ENCODE data around the gene SLC47A2.

DNA sequence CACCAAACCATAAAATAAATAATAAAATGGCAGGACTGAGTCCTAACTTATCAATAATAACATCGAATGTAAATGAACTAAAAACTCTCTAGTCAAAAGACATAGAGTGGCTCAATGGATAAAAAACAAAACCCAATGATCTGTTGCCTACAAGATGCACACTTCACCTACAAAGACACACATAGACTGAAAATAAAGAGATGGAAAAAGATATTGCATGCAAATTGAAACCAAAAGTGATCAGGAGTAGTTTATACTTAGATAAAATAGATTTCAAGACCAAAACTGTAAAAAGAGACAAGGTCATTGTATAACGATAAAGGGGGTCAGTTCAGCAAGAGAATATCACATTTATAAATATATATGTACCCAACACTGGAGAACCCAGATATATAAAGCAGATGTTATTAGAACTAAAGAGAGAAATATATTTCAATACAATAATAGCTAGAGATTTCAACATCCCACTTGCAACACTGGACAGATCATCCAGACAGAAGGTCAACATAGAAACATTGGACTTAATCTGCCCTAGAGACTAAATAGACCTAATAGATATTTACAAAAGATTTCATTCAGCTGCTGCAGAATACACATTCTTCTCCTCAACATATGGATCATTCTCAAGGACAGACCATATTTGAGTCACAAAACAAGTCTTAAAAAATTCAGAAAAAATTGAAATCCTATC lies 29.8 kb downstream of the SLC47A2 start:
- TF ChIP-seq EP300 (IDR thresholded peaks at IDR 0.05; ENCODE audit: borderline replicate concordance) (no peak), YY1 (IDR thresholded peaks at IDR 0.05; ENCODE audit: low read depth) (no peak), CREB1 (IDR thresholded peaks at IDR 0.05; ENCODE audit: low read depth) (no peak), NFIC (IDR thresholded peaks at IDR 0.05) (no peak)
- TF ChIP-seq, protein P1, sequence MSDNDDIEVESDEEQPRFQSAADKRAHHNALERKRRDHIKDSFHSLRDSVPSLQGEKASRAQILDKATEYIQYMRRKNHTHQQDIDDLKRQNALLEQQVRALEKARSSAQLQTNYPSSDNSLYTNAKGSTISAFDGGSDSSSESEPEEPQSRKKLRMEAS (IDR thresholded peaks at IDR 0.05): no peak
- TF ChIP-seq, protein P2, sequence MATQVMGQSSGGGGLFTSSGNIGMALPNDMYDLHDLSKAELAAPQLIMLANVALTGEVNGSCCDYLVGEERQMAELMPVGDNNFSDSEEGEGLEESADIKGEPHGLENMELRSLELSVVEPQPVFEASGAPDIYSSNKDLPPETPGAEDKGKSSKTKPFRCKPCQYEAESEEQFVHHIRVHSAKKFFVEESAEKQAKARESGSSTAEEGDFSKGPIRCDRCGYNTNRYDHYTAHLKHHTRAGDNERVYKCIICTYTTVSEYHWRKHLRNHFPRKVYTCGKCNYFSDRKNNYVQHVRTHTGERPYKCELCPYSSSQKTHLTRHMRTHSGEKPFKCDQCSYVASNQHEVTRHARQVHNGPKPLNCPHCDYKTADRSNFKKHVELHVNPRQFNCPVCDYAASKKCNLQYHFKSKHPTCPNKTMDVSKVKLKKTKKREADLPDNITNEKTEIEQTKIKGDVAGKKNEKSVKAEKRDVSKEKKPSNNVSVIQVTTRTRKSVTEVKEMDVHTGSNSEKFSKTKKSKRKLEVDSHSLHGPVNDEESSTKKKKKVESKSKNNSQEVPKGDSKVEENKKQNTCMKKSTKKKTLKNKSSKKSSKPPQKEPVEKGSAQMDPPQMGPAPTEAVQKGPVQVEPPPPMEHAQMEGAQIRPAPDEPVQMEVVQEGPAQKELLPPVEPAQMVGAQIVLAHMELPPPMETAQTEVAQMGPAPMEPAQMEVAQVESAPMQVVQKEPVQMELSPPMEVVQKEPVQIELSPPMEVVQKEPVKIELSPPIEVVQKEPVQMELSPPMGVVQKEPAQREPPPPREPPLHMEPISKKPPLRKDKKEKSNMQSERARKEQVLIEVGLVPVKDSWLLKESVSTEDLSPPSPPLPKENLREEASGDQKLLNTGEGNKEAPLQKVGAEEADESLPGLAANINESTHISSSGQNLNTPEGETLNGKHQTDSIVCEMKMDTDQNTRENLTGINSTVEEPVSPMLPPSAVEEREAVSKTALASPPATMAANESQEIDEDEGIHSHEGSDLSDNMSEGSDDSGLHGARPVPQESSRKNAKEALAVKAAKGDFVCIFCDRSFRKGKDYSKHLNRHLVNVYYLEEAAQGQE (IDR thresholded peaks at IDR 0.05; ENCODE audit: low read depth): no peak
- TF ChIP-seq, protein P3, sequence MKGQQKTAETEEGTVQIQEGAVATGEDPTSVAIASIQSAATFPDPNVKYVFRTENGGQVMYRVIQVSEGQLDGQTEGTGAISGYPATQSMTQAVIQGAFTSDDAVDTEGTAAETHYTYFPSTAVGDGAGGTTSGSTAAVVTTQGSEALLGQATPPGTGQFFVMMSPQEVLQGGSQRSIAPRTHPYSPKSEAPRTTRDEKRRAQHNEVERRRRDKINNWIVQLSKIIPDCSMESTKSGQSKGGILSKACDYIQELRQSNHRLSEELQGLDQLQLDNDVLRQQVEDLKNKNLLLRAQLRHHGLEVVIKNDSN (IDR thresholded peaks at IDR 0.05): no peak
